ENCODE results near the gene KCNB1.
A peak's percentile ranks its signal among the peaks of the same experiment; 100 is the strongest.

The KCNB1 gene

GRCh38 chr20:49482621-49483017, at the start of gene KCNB1:
Gene KCNB1, minus strand, starts transcription at chr20:49482668. Its CDS starts 188 bp downstream, at chr20:49482480.
- peak; percentile 21 for DNase-seq (ENCODE audit: low read depth)

- no peak for DNase-seq (ENCODE audit: low read depth)
Observed at GRCh38 chr20:49529470-49529869, 47.0 kb upstream of the KCNB1 start.

- no peak for DNase-seq (ENCODE audit: low read depth)
Observed at GRCh38 chr20:49526568-49526967, 44.1 kb upstream of the KCNB1 start.

GRCh38 chr20:49526056-49526455, 43.6 kb upstream of the KCNB1 start:
- DNase-seq (ENCODE audit: low read depth), result no peak

- no peak for DNase-seq (ENCODE audit: low read depth)
Observed at GRCh38 chr20:49523767-49524360, 41.4 kb upstream of the KCNB1 start.

- no peak for DNase-seq (ENCODE audit: low read depth)
Observed at GRCh38 chr20:49521356-49521755, 38.9 kb upstream of the KCNB1 start.

GRCh38 chr20:49519777-49520359, 37.4 kb upstream of the KCNB1 start:
- DNase-seq (ENCODE audit: low read depth), result no peak

- no peak for DNase-seq (ENCODE audit: low read depth)
Observed at GRCh38 chr20:49519212-49519712, 36.8 kb upstream of the KCNB1 start.

GRCh38 chr20:49518576-49518975, 36.1 kb upstream of the KCNB1 start:
- no peak for DNase-seq (ENCODE audit: low read depth)

- DNase-seq (ENCODE audit: low read depth), result no peak
Observed at GRCh38 chr20:49517805-49518100, 35.3 kb upstream of the KCNB1 start.

- no peak for DNase-seq (ENCODE audit: low read depth)
Observed at GRCh38 chr20:49516916-49517804, 34.7 kb upstream of the KCNB1 start.

- DNase-seq (ENCODE audit: low read depth), result no peak
Observed at GRCh38 chr20:49515586-49515985, 33.1 kb upstream of the KCNB1 start.

- DNase-seq (ENCODE audit: low read depth), result no peak
Observed at GRCh38 chr20:49513517-49513916, 31.0 kb upstream of the KCNB1 start.

GRCh38 chr20:49513009-49513408, 30.5 kb upstream of the KCNB1 start:
- no peak for DNase-seq (ENCODE audit: low read depth)

GRCh38 chr20:49511788-49512525, 29.5 kb upstream of the KCNB1 start:
- DNase-seq (ENCODE audit: low read depth), result no peak

GRCh38 chr20:49510562-49511122, 28.2 kb upstream of the KCNB1 start:
- no peak for DNase-seq (ENCODE audit: low read depth)

GRCh38 chr20:49508435-49509199, 26.1 kb upstream of the KCNB1 start:
- DNase-seq (ENCODE audit: low read depth), result no peak

GRCh38 chr20:49507741-49508434, 25.4 kb upstream of the KCNB1 start:
- DNase-seq (ENCODE audit: low read depth), result no peak

GRCh38 chr20:49505518-49505917, 23.1 kb upstream of the KCNB1 start:
- DNase-seq (ENCODE audit: low read depth), result no peak

GRCh38 chr20:49503176-49503575, 20.7 kb upstream of the KCNB1 start:
- no peak for DNase-seq (ENCODE audit: low read depth)

GRCh38 chr20:49501917-49502316, 19.4 kb upstream of the KCNB1 start:
- no peak for DNase-seq (ENCODE audit: low read depth)

Data from activated gamma-delta T cell treated with anti-CD3 and anti-CD28 coated beads, Interleukin-2, amount 50 U/mL, for 16 hours (primary cell).